ENCODE data around the gene PEX12.
"Not testable (repeated sequence)": the region's sequence is repeated elsewhere in the genome, so short reads cannot be mapped to it uniquely, and the experiment has no call there.

PEX12 gene

GRCh38 chr17:35536664-35537171, 41.7 kb downstream of the PEX12 start:
- peak; percentile 41 for DNase-seq
- ATAC-seq, result peak; percentile 51

- not testable (repeated sequence) for DNase-seq, ATAC-seq
Observed at GRCh38 chr17:35535406-35535805, 43.0 kb downstream of the PEX12 start.

- DNase-seq (no peak), ATAC-seq (no peak)
Observed at GRCh38 chr17:35534576-35535093, 43.7 kb downstream of the PEX12 start.

GRCh38 chr17:35531160-35531559, 47.2 kb downstream of the PEX12 start:
- DNase-seq (no peak), ATAC-seq (no peak)

- DNase-seq, result no peak
- no peak for ATAC-seq
Observed at GRCh38 chr17:35529866-35530265, 48.5 kb downstream of the PEX12 start.

GRCh38 chr17:35529326-35529725, 49.0 kb downstream of the PEX12 start:
- not testable (repeated sequence) for DNase-seq, ATAC-seq

Data from stimulated activated naive CD8-positive, alpha-beta T cell treated with anti-CD3 and anti-CD28 coated beads, Interleukin-15, Interleukin-2, amounts not matched to agents 100 U/mL and 50 U/mL, for 24 hours (primary cell).